Gastroesophageal sphincter (tissue), 3 donors: ENCODE data around the gene DCAF8.

Experiments
- EP300 ChIP-seq: sonication (generic); formaldehyde crosslinking; IDR thresholded peaks from one replicate; pipeline ENCODE4 v1.6.1; 2017; ENCODE audit warnings: antibody characterized with exemption, mild to moderate bottlenecking
- TF ChIP-seq, protein P1 (sequence below), 4 experiments: fragments of 200-600 bp in 2 of 4; fragments of 450-650 bp in 2 of 4; sonication (generic) in 1 of 4; IDR thresholded peaks; one replicate each; pipeline ENCODE4 v1.5.1; 2017 to 2019; ENCODE audit warnings: antibody characterized with exemption in 4 of 4, mild to moderate bottlenecking in 2 of 4, moderate library complexity in 2 of 4

GRCh38 chr1:160171354-160171753 lies 91.0 kb downstream of the DCAF8 start:
- TF ChIP-seq, protein P1, sequence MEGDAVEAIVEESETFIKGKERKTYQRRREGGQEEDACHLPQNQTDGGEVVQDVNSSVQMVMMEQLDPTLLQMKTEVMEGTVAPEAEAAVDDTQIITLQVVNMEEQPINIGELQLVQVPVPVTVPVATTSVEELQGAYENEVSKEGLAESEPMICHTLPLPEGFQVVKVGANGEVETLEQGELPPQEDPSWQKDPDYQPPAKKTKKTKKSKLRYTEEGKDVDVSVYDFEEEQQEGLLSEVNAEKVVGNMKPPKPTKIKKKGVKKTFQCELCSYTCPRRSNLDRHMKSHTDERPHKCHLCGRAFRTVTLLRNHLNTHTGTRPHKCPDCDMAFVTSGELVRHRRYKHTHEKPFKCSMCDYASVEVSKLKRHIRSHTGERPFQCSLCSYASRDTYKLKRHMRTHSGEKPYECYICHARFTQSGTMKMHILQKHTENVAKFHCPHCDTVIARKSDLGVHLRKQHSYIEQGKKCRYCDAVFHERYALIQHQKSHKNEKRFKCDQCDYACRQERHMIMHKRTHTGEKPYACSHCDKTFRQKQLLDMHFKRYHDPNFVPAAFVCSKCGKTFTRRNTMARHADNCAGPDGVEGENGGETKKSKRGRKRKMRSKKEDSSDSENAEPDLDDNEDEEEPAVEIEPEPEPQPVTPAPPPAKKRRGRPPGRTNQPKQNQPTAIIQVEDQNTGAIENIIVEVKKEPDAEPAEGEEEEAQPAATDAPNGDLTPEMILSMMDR (IDR thresholded peaks at IDR 0.05), result no peak
- TF ChIP-seq EP300, result no peak
